A673 (cell line): ENCODE data around the gene FBXW8.

Experiments used
- CTCF ChIP-seq: fragments of 300-800, 200-600 bp; sonication (generic); conservative IDR thresholded peaks from 2 replicates; pipeline ENCODE4 v1.5.1; 2017; ENCODE audit warnings: low read depth, mild to moderate bottlenecking, antibody characterized with exemption, low read length, moderate library complexity, mixed read lengths
- EZH2 ChIP-seq: fragments of 200-600 bp; sonication (generic); IDR thresholded peaks from 2 replicates; pipeline ENCODE4 v1.6.1; 2017; ENCODE audit warnings: borderline replicate concordance, low read depth, mild to moderate bottlenecking, mixed read lengths, antibody characterized with exemption, low read length; ENCODE audit not compliant: poor library complexity, severe bottlenecking

GRCh38 chr12:117061555-117062079 is 150.9 kb downstream of the FBXW8 start:
- TF ChIP-seq CTCF = no peak
- TF ChIP-seq EZH2 = no peak
